Neural progenitor cell (in vitro differentiated cells): Measurements from ENCODE around the gene ANXA2R. TPM values are rescaled to one million over a fixed set of nuclear protein-coding genes. Genes with fewer than 3 reads are reported as not detected.
A peak's percentile ranks its signal among the peaks of the same experiment; 100 is the strongest.

Source experiments
- DNase-seq: peaks from one replicate; pipeline ENCODE4 v3.0.0-alpha.2; 2016; ENCODE audit warnings: low spot score
- H2AFZ ChIP-seq: fragments of 200-600 bp; sonication (generic); replicated peaks from 2 replicates; pipeline ENCODE4 v1.6.1; 2016; ENCODE audit warnings: antibody characterized with exemption
- H3F3A ChIP-seq: fragments of 200-600 bp; sonication (generic); 2 replicates; pipeline ENCODE4 v1.6.1; 2016; ENCODE audit warnings: antibody characterized with exemption, low read depth
- H3K27ac ChIP-seq: fragments of 200-600 bp; sonication (generic); 2 replicates; pipeline ENCODE4 v1.5.1; 2016; ENCODE audit warnings: mild to moderate bottlenecking
- H3K27me3 ChIP-seq: fragments of 200-600 bp; sonication (generic); 2 replicates; pipeline ENCODE4 v1.6.1; 2016; ENCODE audit warnings: mild to moderate bottlenecking, moderate library complexity
- H3K36me3 ChIP-seq: fragments of 200-600 bp; sonication (generic); 2 replicates; pipeline ENCODE4 v1.5.1; 2016
- H3K4me1 ChIP-seq: fragments of 200-600 bp; sonication (generic); 2 replicates; pipeline ENCODE4 v1.6.1; 2016; ENCODE audit warnings: mixed run types
- H3K4me2 ChIP-seq: fragments of 200-600 bp; sonication (generic); 2 replicates; pipeline ENCODE4 v1.6.1; 2016
- H3K4me3 ChIP-seq: fragments of 200-600 bp; sonication (generic); 2 replicates; pipeline ENCODE4 v1.5.1; 2016
- H3K79me2 ChIP-seq: fragments of 200-600 bp; sonication (generic); 2 replicates; pipeline ENCODE4 v1.6.1; 2016; ENCODE audit warnings: low read depth
- H3K9ac ChIP-seq: fragments of 200-600 bp; sonication (generic); 2 replicates; pipeline ENCODE4 v1.6.1; 2016
- H3K9me3 ChIP-seq: fragments of 200-600 bp; sonication (generic); 2 replicates; pipeline ENCODE4 v1.5.1; 2016; ENCODE audit warnings: low read depth
- H4K20me1 ChIP-seq: fragments of 200-600 bp; sonication (generic); 2 replicates; pipeline ENCODE4 v1.6.1; 2016; ENCODE audit warnings: low read depth
- H3K27ac Mint-ChIP-seq: 3 replicates; pipeline ENCODE4 v1.8.0; 2021; ENCODE audit warnings: mixed read lengths
- H3K27me3 Mint-ChIP-seq: 2 replicates; pipeline ENCODE4 v1.8.0; 2022; ENCODE audit warnings: low read depth, mild to moderate bottlenecking, inconsistent platforms, moderate library complexity, mixed read lengths; ENCODE audit not compliant: insufficient read depth
- H3K36me3 Mint-ChIP-seq: 3 replicates; pipeline ENCODE4 v1.8.0; 2021; ENCODE audit warnings: mixed read lengths
- H3K4me1 Mint-ChIP-seq: 3 replicates; pipeline ENCODE4 v1.8.0; 2021; ENCODE audit warnings: mixed read lengths
- H3K4me3 Mint-ChIP-seq: 3 replicates; pipeline ENCODE4 v1.8.0; 2021; ENCODE audit warnings: mild to moderate bottlenecking, moderate library complexity, mixed read lengths
- H3K9me3 Mint-ChIP-seq: 3 replicates; pipeline ENCODE4 v1.8.0; 2020; ENCODE audit warnings: mixed read lengths
- EZH2 ChIP-seq: fragments of 200-600 bp; sonication (generic); IDR thresholded peaks from 2 replicates; pipeline ENCODE4 v1.6.1; 2017; ENCODE audit warnings: antibody characterized with exemption, mild to moderate bottlenecking, moderate library complexity
- EZH2phosphoT487 ChIP-seq: fragments of 200-600 bp; sonication (generic); IDR thresholded peaks from 2 replicates; pipeline ENCODE4 v1.6.1; 2017; ENCODE audit warnings: antibody characterized with exemption
- total RNA-seq: library from RNA; depleted of rRNA; stranded (reverse); fragments of >200 nt; gene quantifications from 2 replicates; pipeline ENCODE4 v1.2.3, GENCODE V29; 2015; ENCODE audit warnings: low replicate concordance
- TF ChIP-seq, protein P1 (sequence below): fragments of 200-600 bp; sonication (generic); IDR thresholded peaks from 2 replicates; pipeline ENCODE4 v1.5.1; 2017; ENCODE audit warnings: antibody characterized with exemption, mild to moderate bottlenecking

ANXA2R gene
- total RNA-seq, 1 donor from 2014 or later, result 0.17 TPM

- H3K4me1 ChIP-seq, result peaks cover 11% of the 10 kb centered on the region
- H3K9me3 Mint-ChIP-seq, result peaks cover 3% of the 10 kb centered on the region
- H4K20me1 ChIP-seq, result peaks cover 79% of the 10 kb centered on the region
- no peaks in the 10 kb centered on the region for H3K36me3 Mint-ChIP-seq
- H3K4me3 ChIP-seq, result no peak overlapping the region
- H3K27ac ChIP-seq, result no peak overlapping the region
- no peaks in the 10 kb centered on the region for H3K79me2 ChIP-seq
- TF ChIP-seq EZH2phosphoT487 (no peak), EZH2 (no peak)
- TF ChIP-seq, protein P1, sequence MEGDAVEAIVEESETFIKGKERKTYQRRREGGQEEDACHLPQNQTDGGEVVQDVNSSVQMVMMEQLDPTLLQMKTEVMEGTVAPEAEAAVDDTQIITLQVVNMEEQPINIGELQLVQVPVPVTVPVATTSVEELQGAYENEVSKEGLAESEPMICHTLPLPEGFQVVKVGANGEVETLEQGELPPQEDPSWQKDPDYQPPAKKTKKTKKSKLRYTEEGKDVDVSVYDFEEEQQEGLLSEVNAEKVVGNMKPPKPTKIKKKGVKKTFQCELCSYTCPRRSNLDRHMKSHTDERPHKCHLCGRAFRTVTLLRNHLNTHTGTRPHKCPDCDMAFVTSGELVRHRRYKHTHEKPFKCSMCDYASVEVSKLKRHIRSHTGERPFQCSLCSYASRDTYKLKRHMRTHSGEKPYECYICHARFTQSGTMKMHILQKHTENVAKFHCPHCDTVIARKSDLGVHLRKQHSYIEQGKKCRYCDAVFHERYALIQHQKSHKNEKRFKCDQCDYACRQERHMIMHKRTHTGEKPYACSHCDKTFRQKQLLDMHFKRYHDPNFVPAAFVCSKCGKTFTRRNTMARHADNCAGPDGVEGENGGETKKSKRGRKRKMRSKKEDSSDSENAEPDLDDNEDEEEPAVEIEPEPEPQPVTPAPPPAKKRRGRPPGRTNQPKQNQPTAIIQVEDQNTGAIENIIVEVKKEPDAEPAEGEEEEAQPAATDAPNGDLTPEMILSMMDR, result no peak
- no peak overlapping the region for H3K4me3 Mint-ChIP-seq
- H3K9me3 ChIP-seq, result no peaks in the 10 kb centered on the region
- H3F3A ChIP-seq, result peaks cover 36% of the 10 kb centered on the region
- H3K9ac ChIP-seq, result no peak overlapping the region
- H3K27ac Mint-ChIP-seq, result no peak overlapping the region
- no peaks in the 10 kb centered on the region for H3K36me3 ChIP-seq
- no peak for DNase-seq
- peaks cover 41% of the 10 kb centered on the region for H3K4me1 Mint-ChIP-seq
- peaks cover 93% of the 10 kb centered on the region for H3K27me3 ChIP-seq
- H3K27me3 Mint-ChIP-seq, result peaks cover 83% of the 10 kb centered on the region
- no peak overlapping the region for H3K4me2 ChIP-seq
- H2AFZ ChIP-seq, result no peak overlapping the region
Measured at GRCh38 chr5:43036409-43036808, 3.7 kb downstream of the ANXA2R start.

DNA sequence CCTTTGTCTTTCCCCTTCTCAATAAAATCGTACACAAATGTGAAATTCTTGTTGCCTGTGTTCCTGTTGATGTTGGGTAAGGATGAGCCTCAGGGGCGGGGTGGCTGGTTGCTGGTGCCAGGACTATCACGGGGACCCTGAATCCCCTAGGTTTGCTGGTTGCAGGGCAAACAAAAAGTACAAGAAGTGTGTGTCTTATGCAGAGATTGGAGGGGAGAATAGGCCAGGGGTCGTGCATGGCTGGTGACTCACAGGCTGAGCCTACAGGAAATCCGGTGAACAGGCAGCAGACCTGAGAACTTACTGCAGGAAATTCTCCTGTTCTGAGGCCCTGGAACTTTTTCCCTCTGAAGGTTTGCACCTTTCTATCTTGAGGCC, 5.5 kb downstream of the ANXA2R start:
- Mint-ChIP-seq H3K9me3 (peaks cover 3% of the 10 kb centered on the region), H3K4me1 (peaks cover 24% of the 10 kb centered on the region), H3K27ac (no peak overlapping the region), H3K36me3 (no peaks in the 10 kb centered on the region), H3K27me3 (peaks cover 77% of the 10 kb centered on the region), H3K4me3 (peak overlapping the region; percentile 25)
- Histone ChIP-seq H3K9me3 (no peaks in the 10 kb centered on the region), H3F3A (peaks cover 24% of the 10 kb centered on the region), H3K27ac (no peak overlapping the region), H3K4me2 (no peak overlapping the region), H3K27me3 (peaks cover 90% of the 10 kb centered on the region), H4K20me1 (peaks cover 61% of the 10 kb centered on the region), H3K4me3 (no peak overlapping the region), H3K79me2 (no peaks in the 10 kb centered on the region), H2AFZ (no peak overlapping the region), H3K9ac (no peak overlapping the region), H3K4me1 (peaks cover 6% of the 10 kb centered on the region), H3K36me3 (no peaks in the 10 kb centered on the region)
- peak; percentile 20 for DNase-seq
- TF ChIP-seq EZH2phosphoT487 (no peak), EZH2 (peak; percentile 60)

GRCh38 chr5:43033841-43034590, 6.1 kb downstream of the ANXA2R start:
- H3K27ac Mint-ChIP-seq, result no peak overlapping the region
- peak overlapping the region; percentile 25 for H3K4me3 Mint-ChIP-seq
- Histone ChIP-seq H3K27ac (no peak overlapping the region), H3K4me1 (peaks cover under 1% of the 10 kb centered on the region), H3K79me2 (no peaks in the 10 kb centered on the region), H3K9me3 (no peaks in the 10 kb centered on the region), H3K4me2 (peak overlapping the region; percentile 37), H2AFZ (no peak overlapping the region), H3K27me3 (peaks cover 90% of the 10 kb centered on the region), H3K36me3 (no peaks in the 10 kb centered on the region), H3K4me3 (no peak overlapping the region), H4K20me1 (peaks cover 55% of the 10 kb centered on the region), H3K9ac (no peak overlapping the region), H3F3A (peaks cover 18% of the 10 kb centered on the region)
- DNase-seq, result peak; percentile 24
- H3K4me1 Mint-ChIP-seq, result peaks cover 19% of the 10 kb centered on the region
- peaks cover 72% of the 10 kb centered on the region for H3K27me3 Mint-ChIP-seq
- TF ChIP-seq, protein P1, result no peak
- TF ChIP-seq EZH2 (peak; percentile 74), EZH2phosphoT487 (peak; percentile 45)
- peaks cover 3% of the 10 kb centered on the region for H3K9me3 Mint-ChIP-seq
- H3K36me3 Mint-ChIP-seq, result no peaks in the 10 kb centered on the region
